SK-N-SH (cell line): Measurements from ENCODE around the gene TSHZ2. TPM values are rescaled to one million over a fixed set of nuclear protein-coding genes. Genes with fewer than 3 reads are reported as not detected.

Experiments used
- CTCF ChIA-PET: fragments of 300-600, 350-600 bp; formaldehyde crosslinking; extraction: SDS; loops from one replicate; lab custom pipeline; 2021; lab: Yijun Ruan, JAX
- POLR2A ChIA-PET: fragments of 350-600 bp; sonication (Branson Sonifier 250); formaldehyde crosslinking; extraction: SDS; loops from one replicate; lab custom pipeline; 2020; ENCODE audit warnings: antibody characterized with exemption, inconsistent platforms; lab: Yijun Ruan, JAX
- DNase-seq: peaks from one replicate; pipeline ENCODE4 v3.0.0; 2012
- H2AFZ ChIP-seq: fragments of 200-600 bp; sonication (generic); 2 replicates; pipeline ENCODE4 v1.8.1; 2016; ENCODE audit warnings: antibody characterized with exemption, mild to moderate bottlenecking, low read depth
- H3F3A ChIP-seq: fragments of 200-600 bp; sonication (generic); replicated peaks from 2 replicates; pipeline ENCODE3; 2016; ENCODE audit warnings: antibody characterized with exemption, mild to moderate bottlenecking; ENCODE audit not compliant: insufficient read depth
- H3K27ac ChIP-seq, 2 experiments: fragments of 200-500 bp in 1 of 2; fragments of 200-600 bp in 1 of 2; sonication (Bioruptor generic) in 1 of 2; sonication (generic), shearing (Covaris generic) in 1 of 2; 2 replicates each; pipeline versions ENCODE4 v1.5.1 to v1.6.1; 2014 to 2016; ENCODE audit warnings: low read depth in 2 of 2, inconsistent platforms in 1 of 2, low read length in 1 of 2, mild to moderate bottlenecking in 1 of 2, mixed read lengths in 1 of 2
- H3K27me3 ChIP-seq: fragments of 200-600 bp; sonication (generic), shearing (Covaris generic); 2 replicates; pipeline ENCODE4 v1.6.1; 2016; ENCODE audit warnings: mixed run types; ENCODE audit not compliant: insufficient read depth
- H3K36me3 ChIP-seq, 2 experiments: fragments of 200-500 bp in 1 of 2; fragments of 200-600 bp in 1 of 2; sonication (Bioruptor generic) in 1 of 2; sonication (generic) in 1 of 2; replicated peaks in 1 of 2; 2 replicates each; pipeline versions ENCODE3 to v1.5.1; 2014 to 2016; ENCODE audit warnings: low read length in 1 of 2, mild to moderate bottlenecking in 1 of 2; ENCODE audit not compliant: insufficient read depth in 2 of 2, control insufficient read depth in 1 of 2
- H3K4me1 ChIP-seq, 2 experiments: fragments of 200-500 bp in 1 of 2; fragments of 200-600 bp in 1 of 2; sonication (Bioruptor generic) in 1 of 2; sonication (generic), shearing (Covaris generic) in 1 of 2; 2 replicates each; pipeline versions ENCODE4 v1.5.1 to v1.6.1; 2014 to 2016; ENCODE audit warnings: low read depth in 1 of 2, low read length in 1 of 2, mixed run types in 1 of 2; ENCODE audit not compliant: insufficient read depth in 2 of 2, control insufficient read depth in 1 of 2
- H3K4me2 ChIP-seq: fragments of 200-600 bp; sonication (generic), shearing (Covaris generic); 2 replicates; pipeline ENCODE4 v1.6.1; 2017; ENCODE audit warnings: mixed run types
- H3K4me3 ChIP-seq, 2 experiments: fragments of 200-500 bp in 1 of 2; fragments of 200-600 bp in 1 of 2; sonication (Bioruptor generic) in 1 of 2; sonication (generic), shearing (Covaris generic) in 1 of 2; 2 replicates each; pipeline versions ENCODE4 v1.5.1 to v1.8.1; 2014 to 2016; ENCODE audit warnings: low read depth in 2 of 2, inconsistent platforms in 1 of 2, low read length in 1 of 2, mild to moderate bottlenecking in 1 of 2, mixed read lengths in 1 of 2, moderate library complexity in 1 of 2
- H3K79me2 ChIP-seq: fragments of 200-600 bp; sonication (generic); 2 replicates; pipeline ENCODE4 v1.8.1; 2017; ENCODE audit warnings: mild to moderate bottlenecking; ENCODE audit not compliant: insufficient read depth
- H3K9ac ChIP-seq: fragments of 200-600 bp; sonication (generic); 2 replicates; pipeline ENCODE4 v1.6.1; 2017; ENCODE audit warnings: mixed run types
- H3K9me2 ChIP-seq: fragments of 200-600 bp; sonication (generic); 2 replicates; pipeline ENCODE4 v1.6.1; 2017; ENCODE audit warnings: mixed run types
- H3K9me3 ChIP-seq: fragments of 200-600 bp; sonication (generic); 2 replicates; pipeline ENCODE4 v1.6.1; 2017; ENCODE audit warnings: mixed run types, mild to moderate bottlenecking, moderate library complexity
- H4K20me1 ChIP-seq: fragments of 200-600 bp; sonication (generic); 2 replicates; pipeline ENCODE4 v1.6.1; 2017; ENCODE audit warnings: mild to moderate bottlenecking, mixed run types; ENCODE audit not compliant: insufficient read depth
- CHD2 ChIP-seq: fragments of 150-350 bp; IDR thresholded peaks from 2 replicates; pipeline ENCODE4 v1.6.1; 2018; ENCODE audit warnings: low read length; ENCODE audit not compliant: partially characterized antibody
- CTCF ChIP-seq: fragments of 200-600 bp; sonication (generic); IDR thresholded peaks from 2 replicates; pipeline ENCODE4 v1.6.1; 2017; ENCODE audit warnings: antibody characterized with exemption, mild to moderate bottlenecking, moderate library complexity
- EP300 ChIP-seq, 2 experiments: IDR thresholded peaks; 2 replicates each; pipeline versions ENCODE4 v1.4.0 to v1.6.1; 2012; ENCODE audit warnings: borderline replicate concordance in 1 of 2, low read depth in 1 of 2, low read length in 1 of 2
- EZH2phosphoT487 ChIP-seq: fragments of 200-600 bp; sonication (generic); IDR thresholded peaks from 2 replicates; pipeline ENCODE4 v1.6.1; 2017; ENCODE audit warnings: low read depth, mixed run types, mild to moderate bottlenecking, antibody characterized with exemption, moderate library complexity, borderline replicate concordance
- FOSL2 ChIP-seq: IDR thresholded peaks from 2 replicates; pipeline ENCODE4 v1.4.0; 2012; ENCODE audit warnings: low read depth, mild to moderate bottlenecking, moderate library complexity, borderline replicate concordance
- GABPA ChIP-seq: IDR thresholded peaks from 2 replicates; pipeline ENCODE4 v1.4.0; 2012; ENCODE audit warnings: low read depth, mild to moderate bottlenecking
- MAX ChIP-seq: IDR thresholded peaks from 2 replicates; pipeline ENCODE4 v1.4.0; 2012; ENCODE audit warnings: low read depth
- MEF2A ChIP-seq: IDR thresholded peaks from 2 replicates; pipeline ENCODE4 v1.4.0; 2012; ENCODE audit warnings: low read depth, borderline replicate concordance
- NFIC ChIP-seq: IDR thresholded peaks from 2 replicates; pipeline ENCODE4 v1.4.0; 2012; ENCODE audit warnings: borderline replicate concordance
- RCOR1 ChIP-seq: fragments of 150-350 bp; IDR thresholded peaks from 2 replicates; pipeline ENCODE4 v1.6.1; 2017; ENCODE audit warnings: antibody characterized with exemption, low read length
- RFX5 ChIP-seq: IDR thresholded peaks from 2 replicates; pipeline ENCODE4 v1.6.1; 2012; ENCODE audit warnings: mild to moderate bottlenecking, improper control_type of control experiment, low read length
- RXRA ChIP-seq: IDR thresholded peaks from 2 replicates; pipeline ENCODE4 v1.4.0; 2012; ENCODE audit warnings: low read depth, mild to moderate bottlenecking, borderline replicate concordance
- TAF1 ChIP-seq: IDR thresholded peaks from 2 replicates; pipeline ENCODE4 v1.6.1; 2012; ENCODE audit warnings: low read depth, mild to moderate bottlenecking, low read length, moderate library complexity, borderline replicate concordance
- TEAD4 ChIP-seq: IDR thresholded peaks from 2 replicates; pipeline ENCODE4 v1.4.0; 2012; ENCODE audit warnings: mild to moderate bottlenecking, borderline replicate concordance; ENCODE audit not compliant: insufficient read depth
- USF1 ChIP-seq: IDR thresholded peaks from 2 replicates; pipeline ENCODE4 v1.4.0; 2012; ENCODE audit warnings: low read depth, borderline replicate concordance
- USF2 ChIP-seq: fragments of 150-350 bp; IDR thresholded peaks from 2 replicates; pipeline ENCODE4 v1.6.1; 2017; ENCODE audit warnings: antibody characterized with exemption, low read length, low read depth, borderline replicate concordance
- YY1 ChIP-seq: IDR thresholded peaks from 2 replicates; pipeline ENCODE4 v1.4.0; 2012; ENCODE audit warnings: low read depth, mild to moderate bottlenecking
- ZBTB33 ChIP-seq: IDR thresholded peaks from 2 replicates; pipeline ENCODE4 v1.4.0; 2012; ENCODE audit warnings: low read depth, borderline replicate concordance
- WGBS: methylation state at CpG from one replicate; pipeline ENCODE4 v1.1.6; 2017; ENCODE audit warnings: low lambda C conversion rate; 5-methylcytosine and 5-hydroxymethylcytosine counted together
- polyA plus RNA-seq, 3 experiments: library from polyadenylated mRNA; depleted of rRNA; stranded (reverse); fragments of >200 nt; gene quantifications; 2 replicates each; pipeline ENCODE4 v1.2.3, GENCODE V29; 2012

Gene TSHZ2
- polyA plus RNA-seq, 1 of the 3 experiments (the other 2 are of a cell fraction): 0.13 TPM

DNA sequence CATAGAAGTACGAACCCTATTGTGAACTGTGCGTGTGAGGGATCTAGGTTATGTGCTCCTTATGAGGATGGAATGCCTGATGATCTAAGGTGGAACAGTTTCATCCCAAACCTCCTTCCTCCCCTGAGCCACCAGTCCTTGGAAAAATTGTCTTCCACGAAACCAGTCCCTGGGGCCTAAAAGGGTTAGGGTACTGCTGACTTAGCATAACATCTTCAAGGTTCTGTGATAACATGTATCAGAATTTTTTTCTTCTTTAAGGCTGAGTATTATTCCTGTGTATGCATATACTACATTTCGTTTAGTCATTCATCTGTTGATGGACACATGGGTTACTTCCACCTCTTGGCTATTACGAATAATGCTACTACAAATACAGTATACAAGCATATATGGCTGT lies 80.2 kb downstream of the TSHZ2 start:
- no peaks in the 10 kb centered on the region for H3K79me2 ChIP-seq
- no peaks in the 10 kb centered on the region for H3K9me2 ChIP-seq
- no peak overlapping the region for H3K4me3 ChIP-seq
- H3K4me1 ChIP-seq: no peaks in the 10 kb centered on the region
- DNase-seq: no peak
- H2AFZ ChIP-seq: no peak overlapping the region
- no peak overlapping the region for H3K9ac ChIP-seq
- no peak overlapping the region for H3K27ac ChIP-seq
- POLR2A ChIA-PET: no interaction called here
- no peaks in the 10 kb centered on the region for H3K9me3 ChIP-seq
- H3F3A ChIP-seq: no peaks in the 10 kb centered on the region
- WGBS: 58% methylated on average over 5 of the region's 5 CpGs
- H4K20me1 ChIP-seq: no peaks in the 10 kb centered on the region
- CTCF ChIA-PET: no interaction called here
- no peak overlapping the region for H3K4me2 ChIP-seq
- no peak for TF ChIP-seq RXRA
- no peak for TF ChIP-seq RFX5
- TF ChIP-seq NFIC: no peak
- TF ChIP-seq MAX: no peak
- no peak for TF ChIP-seq RCOR1
- TF ChIP-seq TEAD4: no peak
- TF ChIP-seq TAF1: no peak
- TF ChIP-seq CTCF: no peak
- no peak for TF ChIP-seq ZBTB33
- no peak for TF ChIP-seq CHD2
- no peak for TF ChIP-seq USF2
- H3K27me3 ChIP-seq: no peaks in the 10 kb centered on the region
- no peaks in the 10 kb centered on the region for H3K36me3 ChIP-seq

GRCh38 chr20:53053595-53053994 lies 81.4 kb downstream of the TSHZ2 start:
- no peak overlapping the region for H2AFZ ChIP-seq
- no peak overlapping the region for H3K9ac ChIP-seq
- no peak for DNase-seq
- TF ChIP-seq FOSL2 (no peak), EP300 (IDR thresholded peaks at IDR 0.05; ENCODE audit: borderline replicate concordance in 1 of 2, low read depth in 1 of 2, low read length in 1 of 2) (no peak), RCOR1 (no peak), TEAD4 (no peak), YY1 (no peak), GABPA (no peak), USF1 (no peak), MEF2A (no peak), EZH2phosphoT487 (no peak)
- WGBS: 62% methylated on average over 5 of the region's 5 CpGs
- no peak overlapping the region for H3K4me2 ChIP-seq
- POLR2A ChIA-PET: no interaction called here
- CTCF ChIA-PET: no interaction called here
- no peak overlapping the region for H3K27ac ChIP-seq
- no peaks in the 10 kb centered on the region for H3K27me3 ChIP-seq
- no peaks in the 10 kb centered on the region for H4K20me1 ChIP-seq
- no peaks in the 10 kb centered on the region for H3K9me3 ChIP-seq
- no peaks in the 10 kb centered on the region for H3K4me1 ChIP-seq
- H3K9me2 ChIP-seq: no peaks in the 10 kb centered on the region
- H3K79me2 ChIP-seq: no peaks in the 10 kb centered on the region
- H3K36me3 ChIP-seq: no peaks in the 10 kb centered on the region
- no peak overlapping the region for H3K4me3 ChIP-seq
- H3F3A ChIP-seq: no peaks in the 10 kb centered on the region
